Thyroid gland (tissue), 4 donors: ENCODE data around the gene C2CD2. TPM values are rescaled to one million over a fixed set of nuclear protein-coding genes. Genes with fewer than 3 reads are reported as not detected.

Experiments
- DNase-seq, 2 donors: peaks; one replicate each; pipeline ENCODE4 v3.0.0-alpha.2; 2019
- H3K27ac ChIP-seq, 3 donors: fragments of 200-600 bp; sonication (generic); 1 replicate in 2 of 3; 2 replicates in 1 of 3; pipeline ENCODE4 v1.5.1; 2016 to 2019; ENCODE audit warnings: mild to moderate bottlenecking in 1 of 3, moderate library complexity in 1 of 3
- H3K27me3 ChIP-seq: fragments of 200-600 bp; sonication (generic); one replicate; pipeline ENCODE4 v1.5.1; 2019
- H3K36me3 ChIP-seq, 2 donors: fragments of 200-600 bp; sonication (generic); one replicate each; pipeline ENCODE4 v1.5.1; 2016 to 2019
- H3K4me1 ChIP-seq, 2 donors: fragments of 200-600 bp; sonication (generic); one replicate each; pipeline ENCODE4 v1.5.1; 2017 to 2019
- H3K4me3 ChIP-seq, 3 donors: fragments of 200-600 bp; sonication (generic); replicated peaks in 1 of 3; 1 replicate in 2 of 3; 2 replicates in 1 of 3; pipeline ENCODE4 v1.5.1; 2016; ENCODE audit warnings: mild to moderate bottlenecking in 1 of 3
- H3K9me3 ChIP-seq: fragments of 200-600 bp; sonication (generic); one replicate; pipeline ENCODE4 v1.5.1; 2017
- CTCF ChIP-seq, 6 experiments: fragments of 200-600 bp in 3 of 6; fragments of 450-650 bp in 3 of 6; sonication (generic) in 3 of 6; IDR thresholded peaks; one replicate each; pipeline ENCODE4 v1.5.1; 2016 to 2019; ENCODE audit warnings: antibody characterized with exemption in 6 of 6, mild to moderate bottlenecking in 2 of 6, inconsistent platforms in 1 of 6, moderate library complexity in 1 of 6
- POLR2A ChIP-seq, 2 donors: fragments of 450-650 bp; IDR thresholded peaks; one replicate each; pipeline ENCODE4 v1.6.1; 2017; ENCODE audit warnings: antibody characterized with exemption in 2 of 2, mild to moderate bottlenecking in 2 of 2, moderate library complexity in 1 of 2
- WGBS, 2 donors: methylation state at CpG; one replicate each; pipeline ENCODE4 v1.1.5; 2017; 5-methylcytosine and 5-hydroxymethylcytosine counted together
- intact Hi-C: fragments of 100-400 bp; cut with DNase I; formaldehyde crosslinking; loops from one replicate; pipeline ENCODE4 v1.15.1; 2023
- total RNA-seq, 4 donors: library from RNA; depleted of rRNA; stranded (reverse); fragments of >200 nt; gene quantifications; one replicate each; pipeline ENCODE4 v1.2.3, GENCODE V29; 2016

Gene C2CD2
- total RNA-seq, 4 donors from 2014 or later = 12.7 to 22.7 (median 20.0) TPM

GRCh38 chr21:41975391-41976272 lies 21.8 kb upstream of the C2CD2 start:
- no peak overlapping the region for H3K4me3 ChIP-seq
- H3K27ac ChIP-seq = no peak overlapping the region
- H3K27me3 ChIP-seq = no peaks in the 10 kb centered on the region
- H3K36me3 ChIP-seq = no peaks in the 10 kb centered on the region
- TF ChIP-seq CTCF (IDR thresholded peaks at IDR 0.05) (no peak), POLR2A (IDR thresholded peaks at IDR 0.05) (no peak)
- intact Hi-C loops = no loop called here
- WGBS, 2 donors = 95 to 96% methylated on average over 13 to 15 of the region's 17 CpGs
- no peaks in the 10 kb centered on the region for H3K9me3 ChIP-seq
- no peak for DNase-seq
- no peaks in the 10 kb centered on the region for H3K4me1 ChIP-seq

- 91 to 94% methylated on average over 4 of the region's 4 CpGs for WGBS, 2 donors
Measured at GRCh38 chr21:41974752-41975053, 20.9 kb upstream of the C2CD2 start.

GRCh38 chr21:41973861-41974751 lies 20.3 kb upstream of the C2CD2 start:
- Histone ChIP-seq H3K9me3 (no peaks in the 10 kb centered on the region), H3K36me3 (no peaks in the 10 kb centered on the region), H3K4me1 (no peaks in the 10 kb centered on the region), H3K4me3 (no peak overlapping the region), H3K27ac (peak overlapping the region in 1 of 3 donors; percentile 0), H3K27me3 (no peaks in the 10 kb centered on the region)
- WGBS, 2 donors = 71 to 77% methylated on average over 14 of the region's 14 CpGs
- TF ChIP-seq POLR2A (IDR thresholded peaks at IDR 0.05) (no peak), CTCF (IDR thresholded peaks at IDR 0.05) (no peak)
- intact Hi-C loops = no loop called here
- DNase-seq = no peak

More at GRCh38 chr21:41974752-41975053, 20.9 kb upstream of the C2CD2 start:
- H3K36me3 ChIP-seq = no peaks in the 10 kb centered on the region
- no peaks in the 10 kb centered on the region for H3K9me3 ChIP-seq
- no peaks in the 10 kb centered on the region for H3K27me3 ChIP-seq
- TF ChIP-seq POLR2A (IDR thresholded peaks at IDR 0.05) (no peak), CTCF (IDR thresholded peaks at IDR 0.05) (no peak)
- no peak overlapping the region for H3K27ac ChIP-seq
- no peaks in the 10 kb centered on the region for H3K4me1 ChIP-seq
- H3K4me3 ChIP-seq = no peak overlapping the region
- DNase-seq = no peak
- intact Hi-C loops = no loop called here

- H3K4me1 ChIP-seq = no peaks in the 10 kb centered on the region
- no peak overlapping the region for H3K4me3 ChIP-seq
- 66 to 86% methylated on average over 15 of the region's 15 CpGs for WGBS, 2 donors
- no peaks in the 10 kb centered on the region for H3K9me3 ChIP-seq
- H3K27me3 ChIP-seq = no peaks in the 10 kb centered on the region
- no peak for DNase-seq
- intact Hi-C loops = no loop called here
- no peak overlapping the region for H3K27ac ChIP-seq
- no peak for TF ChIP-seq POLR2A (IDR thresholded peaks at IDR 0.05)
- no peaks in the 10 kb centered on the region for H3K36me3 ChIP-seq
Measured at GRCh38 chr21:41973427-41973831, 19.6 kb upstream of the C2CD2 start.

GRCh38 chr21:41972511-41973205 lies 18.8 kb upstream of the C2CD2 start:
- no peaks in the 10 kb centered on the region for H3K9me3 ChIP-seq
- no peak for DNase-seq
- 95% methylated on average over 23 of the region's 23 CpGs for WGBS, 2 donors
- no peaks in the 10 kb centered on the region for H3K36me3 ChIP-seq
- intact Hi-C loops = no loop called here
- no peak overlapping the region for H3K27ac ChIP-seq
- H3K27me3 ChIP-seq = no peaks in the 10 kb centered on the region
- H3K4me3 ChIP-seq = no peak overlapping the region
- H3K4me1 ChIP-seq = no peaks in the 10 kb centered on the region
- TF ChIP-seq POLR2A (IDR thresholded peaks at IDR 0.05) (no peak), CTCF (IDR thresholded peaks at IDR 0.05) (no peak)
